Measurements from ENCODE around the gene RASL12.
A peak's percentile ranks its signal among the peaks of the same experiment; 100 is the strongest.
"Not testable (repeated sequence)": the region's sequence is repeated elsewhere in the genome, so short reads cannot be mapped to it uniquely, and the experiment has no call there.

The RASL12 gene

GRCh38 chr15:65067645-65068402 lies at the start of gene RASL12:
RASL12 (minus strand) TSS chr15:65067991; CDS start chr15:65067835, 156 bp downstream.
- no peak for DNase-seq
- intact Hi-C loops (cut with DNase I) = no loop called here

GRCh38 chr15:65115542-65115941 lies 47.8 kb upstream of the RASL12 start:
- intact Hi-C loops (cut with DNase I) = no loop called here

GRCh38 chr15:65115086-65115485 lies 47.3 kb upstream of the RASL12 start, which contains the start of gene UBAP1L:
UBAP1L (minus strand) TSS chr15:65115200; CDS start chr15:65106215, 8,985 bp downstream.
- DNase-seq = no peak

More at GRCh38 chr15:65115542-65115941, 47.8 kb upstream of the RASL12 start:
- DNase-seq = no peak

GRCh38 chr15:65110676-65111292 lies 43.0 kb upstream of the RASL12 start:
- DNase-seq = peak in 1 of 10 donors; percentile 30
- intact Hi-C loops (cut with DNase I) = no loop called here

More at GRCh38 chr15:65115086-65115485, 47.3 kb upstream of the RASL12 start, which contains the start of gene UBAP1L:
- intact Hi-C loops (cut with DNase I) = no loop called here

- peak in 1 of 10 donors; percentile 33 for DNase-seq
- intact Hi-C loops (cut with DNase I) = no loop called here
Measured at GRCh38 chr15:65106011-65106590, 38.3 kb upstream of the RASL12 start.

GRCh38 chr15:65105038-65105437 lies 37.2 kb upstream of the RASL12 start:
- intact Hi-C loops (cut with DNase I) = no loop called here
- DNase-seq = peak in 1 of 10 donors; percentile 43

- intact Hi-C loops (cut with DNase I) = no loop called here
- peak in 1 of 10 donors; percentile 20 for DNase-seq
Measured at GRCh38 chr15:65102912-65103311, 35.1 kb upstream of the RASL12 start.

GRCh38 chr15:65101891-65102708 lies 34.3 kb upstream of the RASL12 start:
- intact Hi-C loops (cut with DNase I) = loop anchor here (1.0 kb wide), 1 partner anchor 48 kb away; no protein-coding TSS in a partner anchor
- DNase-seq = peak in 2 of 10 donors; percentile 79

- intact Hi-C loops (cut with DNase I) = loop anchor here (1.0 kb wide), 1 partner anchor 47 kb away; no protein-coding TSS in a partner anchor
- DNase-seq = peak in 8 of 10 donors; percentile 59 to 93 (median 74)
Measured at GRCh38 chr15:65101411-65101890, 33.7 kb upstream of the RASL12 start.

GRCh38 chr15:65100442-65100841 lies 32.7 kb upstream of the RASL12 start:
- DNase-seq = no peak
- intact Hi-C loops (cut with DNase I) = no loop called here

- intact Hi-C loops (cut with DNase I); DNase-seq: not testable (repeated sequence)
Measured at GRCh38 chr15:65099801-65100200, 32.0 kb upstream of the RASL12 start.

- intact Hi-C loops (cut with DNase I) = no loop called here
- peak in 1 of 10 donors; percentile 57 for DNase-seq
Measured at GRCh38 chr15:65099336-65099735, 31.5 kb upstream of the RASL12 start.

GRCh38 chr15:65097651-65098263 lies 30.0 kb upstream of the RASL12 start:
- no peak for DNase-seq
- intact Hi-C loops (cut with DNase I) = no loop called here

GRCh38 chr15:65096481-65097385 lies 28.9 kb upstream of the RASL12 start:
- no peak for DNase-seq
- intact Hi-C loops (cut with DNase I) = no loop called here

GRCh38 chr15:65095747-65096104 lies 27.9 kb upstream of the RASL12 start:
- intact Hi-C loops (cut with DNase I) = no loop called here
- DNase-seq = no peak

GRCh38 chr15:65095011-65095746 lies 27.4 kb upstream of the RASL12 start:
- no peak for DNase-seq
- intact Hi-C loops (cut with DNase I) = no loop called here

GRCh38 chr15:65094294-65094995 lies 26.7 kb upstream of the RASL12 start:
- peak in 1 of 10 donors; percentile 67 for DNase-seq
- intact Hi-C loops (cut with DNase I) = no loop called here
